Lower lobe of right lung (tissue), 2 donors: ENCODE results near the gene FAS. TPM values are rescaled to one million over a fixed set of nuclear protein-coding genes. Genes with fewer than 3 reads are reported as not detected.

Experiments
- ATAC-seq, 2 donors: fragments of 200-7000 bp; cut with Tn5 transposase; one replicate each; pipeline ENCODE4 v1.9.1; 2020 to 2022; ENCODE audit warnings: mild to moderate bottlenecking in 2 of 2, moderate library complexity in 2 of 2
- DNase-seq: peaks from one replicate; pipeline ENCODE4 v3.0.0-alpha.2; 2020
- H3K27ac ChIP-seq: fragments of 200-600 bp; one replicate; pipeline ENCODE4 v1.8.0; 2022
- H3K27me3 ChIP-seq: fragments of 200-600 bp; one replicate; pipeline ENCODE4 v1.8.0; 2022; ENCODE audit warnings: low read depth
- H3K36me3 ChIP-seq: fragments of 200-600 bp; one replicate; pipeline ENCODE4 v1.8.0; 2022; ENCODE audit warnings: mild to moderate bottlenecking
- H3K4me1 ChIP-seq: fragments of 200-600 bp; one replicate; pipeline ENCODE4 v1.8.0; 2022
- H3K4me3 ChIP-seq: fragments of 200-600 bp; one replicate; pipeline ENCODE4 v1.8.0; 2022; ENCODE audit warnings: mild to moderate bottlenecking
- H3K9me3 ChIP-seq: fragments of 200-600 bp; one replicate; pipeline ENCODE4 v1.8.0; 2022
- CTCF ChIP-seq: fragments of 200-600 bp; IDR thresholded peaks from one replicate; pipeline ENCODE4 v1.8.0; 2022; ENCODE audit warnings: antibody characterized with exemption, mild to moderate bottlenecking
- intact Hi-C: fragments of 100-400 bp; cut with DNase I; formaldehyde crosslinking; loops from one replicate; pipeline ENCODE4 v1.11.0; 2022
- total RNA-seq: library from RNA; stranded (reverse); fragmentation: NEBNext Ultra II Directional; extraction: Animal tissue kit (Norgen Biotek cat#: 25700); gene quantifications from one replicate; pipeline ENCODE4 v1.2.1, GENCODE V29; 2021
- donor health status: DM: no; HTN: yes; CAD: no; lungs with severe emphysema.

Gene FAS
- total RNA-seq, 1 donor from 2014 or later: 35.7 TPM

DNA sequence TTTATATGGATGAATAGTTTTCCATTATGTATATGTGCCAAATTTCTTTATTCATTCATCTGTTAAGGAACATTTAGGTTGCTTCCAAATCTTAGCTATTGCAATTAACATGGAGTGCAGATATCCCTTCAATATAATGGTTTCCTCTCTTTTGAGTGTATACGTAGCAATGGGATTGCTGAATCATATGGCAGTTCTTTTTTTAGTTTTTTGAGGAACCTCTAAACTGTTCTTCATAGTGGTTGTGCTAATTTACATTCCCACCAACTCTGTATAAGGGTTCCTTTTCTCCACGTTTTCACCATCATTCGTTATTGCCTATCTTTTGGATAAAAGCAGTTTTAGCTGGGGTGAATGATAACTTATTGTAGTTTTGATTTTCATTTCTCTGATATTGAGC, 46.5 kb downstream of the FAS start:
- Histone ChIP-seq H3K4me1 (peaks cover 14% of the 10 kb centered on the region), H3K4me3 (no peak overlapping the region), H3K9me3 (no peaks in the 10 kb centered on the region), H3K27ac (no peak overlapping the region), H3K36me3 (no peaks in the 10 kb centered on the region), H3K27me3 (no peaks in the 10 kb centered on the region)
- DNase-seq (no peak), ATAC-seq (no peak)
- no peak for TF ChIP-seq CTCF
- intact Hi-C loops: no loop called here

DNA sequence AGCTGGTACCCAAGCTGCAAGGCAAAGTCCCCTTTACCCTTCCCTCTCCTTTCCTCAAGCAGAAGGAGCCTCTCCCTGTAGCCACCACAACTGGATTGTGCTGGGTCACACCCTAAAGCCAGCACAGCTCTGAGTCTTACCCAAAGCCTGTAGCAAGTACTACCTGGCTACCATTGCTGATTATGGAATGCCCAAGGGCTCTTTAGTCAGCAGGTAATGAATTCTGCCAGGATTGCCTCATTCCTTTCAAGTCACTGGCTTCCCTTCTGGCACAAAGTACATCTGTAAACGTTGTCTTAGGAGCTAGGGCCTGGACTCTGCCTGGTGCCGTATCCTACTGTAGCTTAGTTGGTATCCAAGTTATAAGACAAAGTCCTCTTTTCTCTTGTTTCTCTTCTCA, 52.0 kb downstream of the FAS start:
- TF ChIP-seq CTCF: no peak
- Histone ChIP-seq H3K36me3 (no peaks in the 10 kb centered on the region), H3K27me3 (no peaks in the 10 kb centered on the region), H3K27ac (no peak overlapping the region), H3K4me3 (no peak overlapping the region), H3K4me1 (peaks cover 5% of the 10 kb centered on the region), H3K9me3 (no peaks in the 10 kb centered on the region)
- intact Hi-C loops: no loop called here
- DNase-seq: no peak
- ATAC-seq: peak; percentile 58 to 81

DNA sequence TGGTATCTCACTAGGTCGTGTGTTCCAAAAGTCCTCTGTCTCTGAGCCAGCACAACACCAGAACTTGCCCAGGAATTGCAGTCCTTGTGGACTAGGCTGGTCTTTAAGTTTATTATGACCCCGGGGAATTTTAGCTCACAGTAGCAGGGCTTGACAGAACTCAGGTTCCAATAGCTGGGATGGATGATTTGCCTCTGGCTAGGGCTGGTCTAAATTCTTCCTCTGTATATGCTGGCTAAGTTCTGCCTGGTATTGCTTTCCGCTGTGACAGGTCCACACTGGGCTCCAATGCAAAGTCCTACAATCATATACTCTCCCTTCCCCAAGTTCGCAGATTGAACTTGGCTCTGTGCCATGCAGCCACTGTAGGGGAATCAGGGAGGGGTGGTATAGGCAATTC, 52.5 kb downstream of the FAS start:
- Histone ChIP-seq H3K4me3 (no peak overlapping the region), H3K27ac (no peak overlapping the region), H3K27me3 (no peaks in the 10 kb centered on the region), H3K4me1 (peaks cover 8% of the 10 kb centered on the region), H3K9me3 (no peaks in the 10 kb centered on the region), H3K36me3 (no peaks in the 10 kb centered on the region)
- intact Hi-C loops: no loop called here
- TF ChIP-seq CTCF: no peak
- DNase-seq (no peak), ATAC-seq (peak in 1 of 2 donors; percentile 25)

DNA sequence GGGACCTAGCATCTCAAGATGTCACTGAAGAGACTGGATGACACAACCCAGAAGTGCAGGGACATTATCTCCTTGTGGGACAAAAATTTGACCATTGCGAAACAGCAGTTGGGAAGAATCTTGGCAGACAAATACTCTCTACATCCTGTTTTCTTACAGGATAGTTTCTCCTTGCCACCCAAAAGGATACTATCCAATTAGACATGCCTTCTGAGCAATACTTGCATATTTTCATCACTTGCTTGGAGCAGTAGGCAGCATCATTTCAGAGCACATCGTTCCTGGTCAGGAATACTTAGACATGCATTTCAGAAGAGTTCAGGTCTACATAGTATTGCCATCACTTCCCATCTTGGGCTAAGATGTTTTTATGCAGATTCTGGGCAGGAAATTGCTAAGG, 56.8 kb downstream of the FAS start:
- Histone ChIP-seq H3K27ac (no peak overlapping the region), H3K27me3 (no peaks in the 10 kb centered on the region), H3K4me3 (no peak overlapping the region), H3K9me3 (no peaks in the 10 kb centered on the region), H3K36me3 (no peaks in the 10 kb centered on the region), H3K4me1 (peaks cover 8% of the 10 kb centered on the region)
- intact Hi-C loops: no loop called here
- TF ChIP-seq CTCF: no peak
- DNase-seq: no peak
- no peak for ATAC-seq

DNA sequence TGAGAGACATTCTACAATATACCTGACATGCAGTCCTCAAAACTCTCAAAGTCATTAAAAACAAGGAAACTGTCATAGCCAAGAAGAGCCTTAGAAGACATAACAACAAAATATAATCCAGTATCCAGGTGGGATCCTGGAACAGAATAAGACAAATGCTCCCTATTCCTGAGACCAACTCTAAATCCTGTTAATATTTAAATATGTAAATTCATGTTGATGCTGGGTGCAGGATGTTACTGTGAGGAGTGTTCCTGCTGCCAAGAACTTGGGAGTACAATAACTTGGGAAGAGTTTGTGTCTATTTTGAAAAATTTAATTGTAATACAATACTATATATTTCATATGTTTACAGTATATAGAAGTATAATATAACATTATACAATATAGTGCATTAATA, 61.0 kb downstream of the FAS start:
- Histone ChIP-seq H3K9me3 (no peaks in the 10 kb centered on the region), H3K4me1 (peaks cover 8% of the 10 kb centered on the region), H3K4me3 (no peak overlapping the region), H3K36me3 (no peaks in the 10 kb centered on the region), H3K27me3 (no peaks in the 10 kb centered on the region), H3K27ac (no peak overlapping the region)
- TF ChIP-seq CTCF: no peak
- ATAC-seq: no peak
- DNase-seq: no peak
- intact Hi-C loops: no loop called here

DNA sequence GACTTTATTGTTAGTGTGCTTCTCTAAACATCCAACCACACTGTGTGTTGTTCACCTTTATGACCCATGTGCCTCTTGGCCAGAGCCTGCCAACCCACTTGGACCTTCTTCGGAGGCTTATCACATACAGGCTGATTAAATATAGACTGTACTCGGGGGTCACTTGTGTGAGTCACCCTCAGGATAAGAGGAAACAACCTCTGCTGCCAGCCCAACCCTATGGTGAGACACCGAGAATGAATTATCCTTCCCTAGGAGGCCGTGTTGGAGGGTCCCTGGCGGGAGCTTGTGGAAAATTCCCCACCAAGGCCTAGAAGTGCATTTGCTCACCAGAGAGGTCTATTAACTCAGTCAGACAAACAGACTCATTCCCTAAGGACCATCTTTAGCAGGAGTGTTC, 63.0 kb downstream of the FAS start:
- DNase-seq (peak; percentile 51), ATAC-seq (peak; percentile 78 to 93)
- Histone ChIP-seq H3K36me3 (no peaks in the 10 kb centered on the region), H3K4me1 (no peaks in the 10 kb centered on the region), H3K9me3 (no peaks in the 10 kb centered on the region), H3K27me3 (no peaks in the 10 kb centered on the region), H3K27ac (no peak overlapping the region), H3K4me3 (no peak overlapping the region)
- intact Hi-C loops: no loop called here
- no peak for TF ChIP-seq CTCF
